GM19099 (cell line): ENCODE measurements around the gene CAPZA2.

ENCODE experiments used
- POLR2A ChIP-seq: IDR thresholded peaks from 3 replicates; pipeline ENCODE4 v1.6.1; 2011; ENCODE audit warnings: low read depth; ENCODE audit not compliant: insufficient read length; ENCODE audit errors: extremely low read depth

Gene CAPZA2

DNA sequence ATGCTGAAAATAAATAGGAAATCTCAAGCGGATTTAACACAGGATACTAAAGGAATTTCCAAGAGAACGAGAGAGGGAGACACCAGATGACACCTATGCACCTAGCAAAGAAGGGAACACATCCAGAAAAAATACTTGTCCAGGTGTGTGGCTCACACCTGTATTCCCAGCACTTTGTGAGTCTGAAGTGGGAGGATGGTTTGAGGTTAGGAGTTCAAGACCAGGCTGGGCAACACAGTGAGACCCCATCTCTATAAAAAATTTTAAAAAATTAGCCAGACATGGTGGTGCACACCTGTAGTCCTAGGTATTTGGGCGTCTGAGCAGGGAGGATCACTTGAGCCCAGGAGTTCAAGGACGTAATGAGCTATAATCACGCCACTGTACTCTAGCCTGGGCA is 11.2 kb upstream of the CAPZA2 start:
- TF ChIP-seq POLR2A, result no peak

DNA sequence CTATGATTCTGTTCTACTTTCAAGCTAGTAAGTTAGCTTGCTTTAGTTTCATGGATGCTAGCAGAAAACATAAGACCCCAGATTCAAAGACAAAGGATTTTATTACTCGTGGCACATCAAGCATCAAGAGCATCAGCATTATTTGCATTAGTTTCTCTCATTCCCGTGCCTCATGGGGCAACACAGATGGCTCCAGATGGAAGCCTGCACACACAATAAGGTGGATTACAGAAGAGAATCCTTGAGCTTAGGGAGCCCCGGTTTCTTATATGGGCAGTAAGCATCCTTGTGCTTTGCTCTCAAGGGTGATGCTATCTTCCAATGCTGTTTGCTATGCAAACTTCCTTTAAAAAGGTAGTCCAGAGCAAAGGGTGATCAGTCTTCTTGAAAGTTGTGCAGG is 10.7 kb upstream of the CAPZA2 start:
- no peak for TF ChIP-seq POLR2A

DNA sequence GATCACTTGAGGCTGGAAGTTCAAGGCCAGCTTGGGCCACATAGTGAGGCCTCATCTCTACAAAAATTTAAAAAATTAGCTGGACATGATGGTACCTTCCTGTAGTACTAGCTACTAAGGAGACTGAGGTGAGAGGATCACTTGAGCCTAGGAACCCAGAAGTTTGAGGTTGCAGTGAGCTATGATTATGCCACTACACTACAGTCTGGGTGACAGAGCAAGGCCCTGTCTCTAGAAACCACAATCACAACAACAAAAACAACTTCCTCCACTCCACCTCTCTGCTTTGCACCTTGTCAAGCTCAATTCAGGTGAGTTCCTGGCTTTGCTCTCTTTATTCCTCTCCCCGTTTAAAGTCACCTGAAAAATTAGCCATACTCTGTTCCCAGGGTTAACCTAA is 8.3 kb upstream of the CAPZA2 start:
- TF ChIP-seq POLR2A, result no peak

DNA sequence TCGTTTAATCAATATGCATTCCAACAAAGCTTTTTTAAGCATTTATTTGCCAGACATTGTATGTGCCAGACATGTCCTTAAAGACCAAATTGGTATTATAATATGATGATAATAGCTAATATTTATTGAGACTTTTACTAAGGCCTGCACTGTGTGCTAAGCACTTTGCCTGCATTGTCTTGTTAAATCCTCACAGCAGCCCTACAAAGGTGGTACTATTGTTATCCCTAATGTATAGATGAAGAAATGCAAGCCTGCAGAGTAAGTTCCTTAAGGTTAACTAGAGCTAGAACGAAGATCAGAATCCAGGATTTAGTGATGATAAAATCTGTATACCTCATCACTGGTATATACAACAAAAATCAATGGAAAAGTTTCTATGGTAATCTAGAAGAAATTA is 5.3 kb upstream of the CAPZA2 start:
- TF ChIP-seq POLR2A, result no peak

DNA sequence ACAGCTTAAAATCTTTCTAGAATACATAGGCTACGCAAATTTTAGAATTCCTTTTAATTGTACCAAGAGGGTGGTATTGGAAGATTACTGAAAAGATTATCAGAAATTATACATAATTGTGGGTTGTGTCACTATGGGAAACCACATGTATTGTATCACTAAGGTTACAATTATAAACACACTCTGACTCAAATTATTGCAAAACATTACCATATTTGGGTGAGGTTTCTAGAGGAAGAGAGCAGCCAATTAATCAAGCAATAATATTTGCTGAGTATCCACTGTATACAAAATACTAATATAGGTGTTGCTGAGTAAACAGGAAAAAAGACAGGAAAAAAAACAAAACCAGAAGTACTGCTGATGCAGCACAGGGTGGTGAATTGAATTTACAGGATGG is 3.1 kb upstream of the CAPZA2 start:
- no peak for TF ChIP-seq POLR2A

DNA sequence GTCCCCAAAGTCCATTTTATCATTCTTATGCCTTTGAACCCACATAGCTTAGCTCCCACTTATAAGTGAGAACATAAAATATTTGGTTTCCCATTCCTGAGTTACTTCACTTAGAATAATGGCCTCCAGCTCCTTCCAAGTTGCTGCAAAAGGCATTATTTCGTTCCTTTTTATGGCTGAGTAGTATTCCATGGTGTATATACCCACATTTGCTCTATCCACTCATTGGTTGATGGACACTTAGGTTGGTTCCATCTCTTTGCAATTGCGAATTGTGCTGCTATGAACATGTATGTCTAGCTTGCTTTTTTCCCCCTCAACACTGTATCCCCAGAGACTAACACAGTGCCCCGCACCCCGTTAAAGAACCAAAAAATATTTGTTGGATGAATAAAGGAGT is 670 bp upstream of the CAPZA2 start:
- no peak for TF ChIP-seq POLR2A

DNA sequence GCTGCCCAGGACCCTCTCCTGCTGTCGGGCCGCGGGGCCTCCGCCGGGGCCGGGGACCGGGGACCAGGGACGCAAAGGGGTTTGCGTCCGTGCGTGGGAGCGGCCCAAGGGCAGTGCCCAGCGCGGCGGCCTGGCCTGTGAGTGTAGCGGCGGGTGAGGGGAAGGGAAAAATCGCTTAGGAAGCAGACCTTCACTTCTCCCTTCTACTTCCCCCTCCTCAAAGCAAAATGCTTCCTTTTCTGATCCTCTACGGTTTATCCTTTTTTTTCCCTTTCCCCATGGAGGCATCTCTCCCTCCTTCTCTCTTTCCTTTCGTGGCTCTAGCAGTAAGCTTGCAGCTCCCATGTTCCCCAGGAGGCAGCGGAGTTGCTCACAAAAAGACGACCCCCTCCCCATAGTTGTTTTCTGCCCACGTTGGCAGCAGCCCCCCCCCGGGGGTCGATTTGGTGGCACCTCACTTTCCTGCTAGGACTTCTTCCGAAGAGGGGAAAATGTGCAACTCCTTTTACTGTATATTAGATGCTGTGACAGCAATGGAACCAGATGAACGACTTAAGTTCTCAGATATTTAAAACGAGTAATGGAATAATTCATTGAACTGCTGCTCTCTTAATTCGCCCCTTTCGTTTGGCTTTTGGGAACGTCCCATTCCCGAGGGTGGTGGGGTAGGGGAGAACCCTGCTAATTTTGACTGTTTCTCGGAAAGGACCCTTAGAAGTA is 724 bp downstream of the CAPZA2 start:
- no peak for TF ChIP-seq POLR2A

DNA sequence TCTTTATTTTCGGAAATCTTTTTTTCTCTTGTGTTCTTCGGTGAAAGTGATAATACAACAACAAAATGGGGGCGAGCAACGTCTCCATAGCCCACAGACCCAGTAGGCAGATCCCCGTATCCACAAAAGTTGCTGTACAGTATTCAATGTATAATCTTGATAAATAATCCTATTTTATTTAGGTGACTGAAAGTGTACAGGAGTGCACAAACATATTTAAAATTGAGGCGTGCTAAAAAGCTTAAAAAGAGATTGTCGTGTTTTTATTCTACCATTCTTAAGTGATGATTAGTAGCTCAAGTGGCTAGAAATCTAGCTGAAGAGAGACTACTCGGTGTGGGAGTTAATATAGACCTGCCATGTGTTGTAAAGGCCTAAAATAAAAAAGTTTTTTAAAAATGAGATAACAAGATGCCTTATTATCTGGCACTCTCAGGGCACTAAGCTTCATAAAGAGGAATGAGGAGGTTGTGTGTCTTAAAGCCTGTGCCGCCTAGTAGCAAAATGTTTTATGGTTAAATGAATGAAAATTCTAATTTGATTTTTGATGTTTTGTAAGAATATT is 1.6 kb downstream of the CAPZA2 start:
- no peak for TF ChIP-seq POLR2A

DNA sequence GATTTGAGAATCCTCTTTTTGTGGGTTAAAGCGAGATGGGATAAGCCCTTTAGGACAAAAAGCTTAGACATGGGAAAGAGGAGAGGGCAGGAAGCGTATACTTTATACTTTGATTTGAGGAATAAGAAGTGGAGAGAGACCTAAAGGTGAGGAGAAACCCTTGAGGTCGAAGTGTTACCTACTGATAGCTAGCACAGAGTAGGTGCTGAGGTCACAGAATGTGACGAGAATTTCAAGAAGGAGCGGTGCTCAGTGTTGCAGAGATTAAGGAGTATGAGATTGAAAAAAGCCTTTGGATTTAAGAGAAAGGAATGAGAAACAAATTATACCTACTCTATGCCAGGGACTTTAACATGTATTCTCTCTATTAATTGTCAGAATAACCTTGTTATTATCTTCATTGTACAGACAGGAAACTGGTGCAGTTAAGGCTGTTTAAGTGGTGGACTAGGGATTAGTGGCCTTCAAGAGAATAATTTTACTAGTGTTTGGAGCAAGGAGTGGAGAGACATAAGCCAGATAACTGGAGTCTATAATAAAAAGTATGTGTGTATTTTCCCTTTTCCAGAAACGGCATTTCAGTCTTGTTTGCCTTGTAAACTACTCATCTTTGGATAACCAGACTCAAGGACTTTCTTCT is 8.8 kb downstream of the CAPZA2 start:
- no peak for TF ChIP-seq POLR2A

DNA sequence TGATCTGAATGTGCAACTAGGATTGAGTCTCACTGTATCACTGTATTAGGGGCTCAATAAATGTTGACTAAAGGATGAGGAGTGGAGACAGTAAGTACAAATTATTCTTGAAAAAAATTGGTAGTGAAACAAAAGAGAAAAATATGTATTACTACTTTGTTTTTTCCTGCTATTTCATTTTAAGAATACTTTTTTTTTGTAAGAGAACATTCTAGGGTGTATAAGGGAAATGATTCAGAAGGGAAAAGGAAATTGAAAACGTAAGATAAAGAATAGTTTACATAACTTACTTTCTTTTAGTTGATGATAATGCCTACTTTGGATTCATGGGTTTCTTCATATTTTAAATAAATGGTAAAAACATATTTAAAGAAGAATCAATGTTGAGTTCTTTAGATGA is 9.6 kb downstream of the CAPZA2 start:
- TF ChIP-seq POLR2A, result no peak

DNA sequence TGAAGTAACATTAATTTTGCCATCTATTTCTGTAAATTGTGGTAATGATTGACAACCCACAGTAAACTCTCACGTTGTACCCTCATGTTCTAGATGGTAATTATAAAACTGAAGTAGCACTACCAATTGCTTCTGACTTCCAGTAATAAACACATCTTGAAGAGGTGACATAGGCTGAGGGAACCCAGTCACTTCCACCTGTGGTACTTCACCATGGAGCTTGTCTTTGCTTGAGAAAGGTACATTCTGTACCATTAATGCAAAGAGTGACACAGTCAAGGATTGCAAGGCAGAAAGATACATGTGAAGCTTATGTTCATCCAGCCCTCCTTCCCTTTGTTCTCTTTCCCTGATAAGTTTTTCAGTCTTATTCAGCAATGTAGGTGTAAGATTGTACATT is 11.2 kb downstream of the CAPZA2 start:
- no peak for TF ChIP-seq POLR2A

DNA sequence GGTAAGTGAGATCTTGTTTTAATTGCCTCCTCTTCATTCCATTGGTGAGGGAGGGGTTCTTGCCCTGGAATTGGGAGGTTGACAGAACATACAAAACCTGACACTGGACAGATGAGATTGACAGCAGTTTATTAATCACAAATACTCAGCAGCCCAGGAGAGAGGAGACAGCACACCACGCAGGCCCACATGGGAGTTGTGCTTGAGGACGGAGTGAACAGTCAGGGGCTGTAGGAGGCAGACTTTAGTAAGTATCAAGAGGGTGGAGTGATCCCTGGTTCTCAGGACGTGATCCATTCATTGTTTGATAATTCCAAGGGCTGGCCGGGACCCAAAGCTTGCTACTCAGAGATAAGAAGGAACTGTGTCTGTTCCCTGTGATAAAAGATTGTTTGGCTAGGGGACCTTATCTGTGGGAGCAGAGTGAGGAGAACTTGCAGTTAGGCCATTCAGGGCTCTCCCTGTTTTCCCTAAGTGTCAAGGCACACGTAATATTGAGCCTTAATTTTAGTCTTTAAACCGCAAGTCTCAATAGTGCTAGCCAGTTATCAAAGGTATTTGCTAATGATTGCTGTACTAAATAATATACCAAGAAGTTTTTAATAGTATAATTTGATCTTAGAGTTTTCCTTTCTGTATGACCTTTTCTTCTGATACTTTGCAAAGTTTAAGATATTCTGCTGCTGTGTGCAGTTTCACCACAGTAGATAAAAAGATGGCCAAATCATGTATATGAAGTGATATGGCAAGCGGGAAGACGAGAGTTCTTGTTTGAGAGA is 14.5 kb downstream of the CAPZA2 start:
- no peak for TF ChIP-seq POLR2A

DNA sequence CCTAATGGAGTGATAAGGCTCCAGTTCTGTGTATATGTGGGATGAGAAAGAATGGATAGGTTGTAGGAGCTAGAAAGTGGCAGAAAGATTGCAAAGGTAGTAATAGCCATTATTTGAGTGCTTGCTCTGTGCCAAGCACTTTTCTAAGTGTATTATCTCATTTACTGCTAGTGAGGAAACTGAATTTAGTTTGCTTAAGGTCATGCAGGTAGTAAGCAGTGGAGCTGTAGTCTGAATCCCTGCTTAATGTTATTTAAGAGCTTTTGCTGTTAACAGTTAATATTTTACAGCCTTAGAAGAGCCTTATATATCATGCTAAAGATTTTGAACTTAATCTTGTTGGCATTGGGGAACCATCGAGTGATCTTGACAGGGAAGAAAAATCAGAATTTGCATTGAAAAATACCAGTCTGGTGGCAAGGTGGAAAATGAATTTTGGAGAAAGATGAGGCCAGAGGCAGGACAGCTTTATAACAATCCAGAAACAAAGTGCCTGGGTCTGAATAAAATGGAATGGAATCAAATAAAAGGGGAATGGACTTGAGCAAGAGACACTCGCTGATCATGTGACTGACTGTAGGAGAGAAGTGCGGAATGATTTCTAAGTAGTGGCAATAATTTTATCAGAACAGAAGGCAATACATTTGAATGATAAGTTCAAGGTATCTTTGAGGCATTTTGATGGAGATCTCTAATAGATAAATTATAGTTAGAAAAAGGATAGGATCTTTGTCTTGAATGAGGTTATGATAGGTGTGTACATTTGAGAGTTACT is 15.2 kb downstream of the CAPZA2 start:
- no peak for TF ChIP-seq POLR2A

DNA sequence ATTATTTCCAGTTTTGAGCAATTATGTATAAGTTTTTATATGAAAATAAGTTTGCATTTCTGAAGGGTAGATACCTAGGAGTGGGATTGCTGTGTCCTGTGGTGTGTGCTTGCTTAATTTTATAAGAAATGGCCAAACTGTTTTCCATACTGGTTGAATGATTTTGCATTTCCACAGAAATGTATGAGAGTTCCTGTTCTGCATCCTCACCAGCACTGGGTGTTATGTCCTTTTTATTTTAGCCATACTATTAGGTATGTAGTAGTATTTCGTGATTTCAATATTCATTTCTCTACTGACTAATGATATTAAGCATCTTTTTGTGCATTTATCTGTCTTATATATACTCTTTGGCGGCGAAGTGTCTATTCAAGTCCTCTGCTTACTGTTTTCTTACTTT is 22.3 kb downstream of the CAPZA2 start:
- no peak for TF ChIP-seq POLR2A

DNA sequence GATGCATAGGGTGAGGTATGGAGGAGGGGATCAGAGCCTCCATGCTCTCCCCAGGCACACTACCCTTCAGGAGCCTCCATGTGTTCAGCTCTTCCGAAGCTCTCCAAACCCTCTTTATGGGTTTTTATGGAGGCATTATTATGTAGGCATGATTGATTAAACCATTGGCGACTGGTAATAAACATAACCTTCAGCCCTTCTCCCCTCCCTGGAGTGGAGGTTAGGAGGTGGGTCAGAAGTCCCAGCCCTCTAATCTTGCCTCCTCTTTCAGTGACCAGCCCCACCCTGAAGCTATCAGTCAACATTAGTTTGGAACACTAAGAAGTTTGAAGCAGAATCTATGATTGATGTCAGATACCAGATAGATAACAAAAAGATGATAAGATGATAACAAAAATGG is 23.3 kb downstream of the CAPZA2 start:
- no peak for TF ChIP-seq POLR2A
